ENCODE results near the gene DYNAP.

The DYNAP gene, protein sequence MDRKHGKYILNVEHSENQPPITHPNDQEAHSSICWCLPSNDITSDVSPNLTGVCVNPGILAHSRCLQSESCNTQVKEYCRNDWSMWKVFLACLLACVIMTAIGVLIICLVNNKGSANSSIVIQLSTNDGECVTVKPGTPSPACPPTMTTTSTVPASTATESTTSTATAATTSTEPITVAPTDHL

DNA sequence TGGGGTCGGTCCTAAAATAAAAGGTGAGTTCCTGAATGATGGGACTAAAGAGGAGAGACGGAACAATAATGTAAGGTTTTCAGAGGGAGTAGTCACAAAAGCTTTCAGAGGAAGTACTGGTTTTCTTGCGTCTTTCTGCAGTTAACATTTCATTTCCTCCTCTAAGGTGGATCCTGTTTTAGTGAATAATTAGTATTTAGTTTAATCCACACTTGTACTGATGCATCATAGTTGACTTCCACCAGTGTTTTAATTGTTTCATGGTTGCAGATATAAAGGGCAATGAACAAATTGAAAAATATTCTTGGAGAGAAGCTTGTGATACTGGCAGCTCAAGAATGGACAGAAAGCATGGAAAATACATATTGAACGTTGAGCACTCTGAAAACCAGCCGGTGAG, at the start of gene DYNAP:
Gene DYNAP, plus strand, starts transcription at position 301 of the 400 bp plus-strand sequence. Its CDS starts 38 bp downstream, at position 339.
- DNase-seq (ENCODE audit: low spot score): no peak

DNA sequence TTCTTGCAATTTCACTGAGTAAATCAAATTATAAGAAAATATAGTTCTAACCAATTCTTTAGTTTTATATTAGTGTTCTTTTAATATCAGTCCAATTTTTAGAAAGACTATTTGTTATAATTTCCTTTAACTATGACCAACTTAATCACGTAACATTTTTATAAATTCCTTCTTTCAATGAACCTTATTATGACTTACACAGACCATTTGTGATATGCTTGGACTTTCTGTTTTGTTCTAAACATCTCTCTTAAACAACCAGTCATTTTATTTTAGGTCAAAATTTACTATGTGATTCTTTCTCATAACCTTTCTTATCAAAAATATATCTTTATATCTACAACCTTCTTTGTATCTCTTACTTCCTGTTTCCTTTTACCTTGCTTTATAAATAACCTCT, 39.5 kb upstream of the DYNAP start:
- DNase-seq (ENCODE audit: low spot score): no peak

DNA sequence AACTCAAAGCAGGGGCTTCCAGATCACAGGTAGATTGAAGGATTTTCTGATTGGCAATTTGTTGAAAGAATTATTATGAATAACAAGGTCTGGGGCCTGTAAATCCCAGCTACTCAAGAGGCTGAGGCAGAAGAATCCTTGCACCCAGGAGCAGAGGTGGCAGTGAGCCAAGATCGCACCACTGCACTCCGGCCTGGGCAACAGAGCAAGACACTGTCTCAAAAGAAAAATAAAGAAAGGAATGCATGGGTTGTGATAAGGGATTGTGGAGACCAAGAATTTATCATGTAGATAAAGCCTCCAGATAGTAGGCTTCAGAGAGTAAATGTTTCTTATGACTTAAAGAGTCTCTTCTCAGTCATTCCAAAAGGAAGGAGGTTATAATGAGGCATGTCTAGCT, 35.8 kb upstream of the DYNAP start:
- DNase-seq (ENCODE audit: low spot score): no peak

DNA sequence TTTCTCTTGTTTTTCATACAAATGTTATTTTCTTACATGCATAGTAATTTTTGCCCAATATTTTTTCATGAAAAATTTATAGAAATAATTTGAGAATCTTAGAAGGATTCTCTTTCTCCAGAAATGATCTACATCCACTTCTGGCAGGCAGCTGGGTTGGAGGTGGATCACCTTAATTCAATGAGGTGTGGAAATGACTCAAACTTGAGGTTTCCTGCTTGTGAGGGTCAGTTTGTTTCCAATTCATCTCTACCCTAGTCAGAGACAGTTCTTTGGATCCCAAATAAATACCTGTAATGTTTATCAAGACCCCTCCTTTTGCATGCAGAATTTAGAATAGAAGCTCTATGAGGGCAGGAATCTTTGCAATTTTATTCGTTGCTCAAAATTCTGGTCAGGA, 35.0 kb upstream of the DYNAP start:
- no peak for DNase-seq (ENCODE audit: low spot score)

DNA sequence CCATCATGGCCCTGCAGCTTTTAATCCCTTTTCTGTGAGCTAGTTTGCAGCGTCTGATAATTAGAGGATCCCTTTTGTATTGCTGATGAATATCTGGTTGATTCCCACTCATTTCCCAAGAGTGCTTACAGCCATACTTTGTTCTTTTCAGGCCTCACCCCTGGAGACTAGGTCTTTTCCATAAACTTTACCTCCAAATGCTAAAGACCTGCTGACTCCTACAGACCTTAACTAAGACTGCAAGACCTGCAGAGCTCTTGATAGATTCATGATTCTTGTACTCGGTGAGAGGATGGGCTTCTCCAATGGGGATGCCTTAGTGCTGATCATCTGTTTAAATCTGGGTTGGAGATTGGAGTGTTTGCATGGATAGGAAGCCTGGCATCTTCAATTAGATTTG, 33.1 kb upstream of the DYNAP start:
- DNase-seq (ENCODE audit: low spot score): no peak

DNA sequence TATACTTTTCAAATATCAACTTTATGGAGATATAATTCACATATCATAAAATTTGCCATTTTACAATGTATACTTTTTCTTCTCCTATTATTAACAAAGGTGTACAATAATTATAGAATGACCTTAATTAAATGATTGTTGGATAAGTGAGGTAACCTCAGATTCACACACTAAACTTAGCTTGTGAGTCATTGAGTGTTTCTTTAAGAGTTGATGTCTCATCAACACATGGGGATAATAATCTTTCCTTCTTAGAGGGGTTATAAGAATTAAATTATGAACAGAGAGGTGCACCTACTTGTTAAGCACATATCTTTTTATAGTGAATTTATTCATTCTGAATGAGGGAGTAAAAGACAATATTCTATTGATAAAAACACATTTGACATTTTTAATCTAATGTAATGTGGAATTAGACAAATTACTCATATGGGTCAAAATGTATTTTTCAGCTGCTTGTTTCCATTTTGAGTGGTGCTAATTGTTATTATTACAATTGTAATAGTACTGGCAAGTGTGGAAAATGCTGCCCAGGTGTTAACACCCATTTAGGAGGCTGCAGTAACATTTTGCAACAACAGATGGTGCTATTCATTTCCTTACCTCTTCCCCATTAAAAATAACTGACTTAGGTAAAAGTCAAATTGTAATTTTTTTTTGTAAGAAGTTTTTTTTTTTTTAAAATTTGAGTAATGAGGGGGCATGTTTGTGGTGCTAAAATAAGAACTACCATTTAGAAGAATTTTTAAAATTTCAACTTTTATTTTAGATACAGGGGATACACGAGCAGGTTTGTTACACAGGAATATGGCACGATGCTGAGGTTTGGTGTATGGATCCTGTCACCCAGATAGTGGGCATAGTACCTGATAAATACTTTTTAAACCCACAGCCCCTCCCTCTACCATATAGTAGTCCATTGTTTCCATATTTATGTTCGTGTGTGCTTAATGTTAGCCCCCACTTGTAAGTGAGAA, 32.1 kb upstream of the DYNAP start:
- DNase-seq (ENCODE audit: low spot score): peak; percentile 29

DNA sequence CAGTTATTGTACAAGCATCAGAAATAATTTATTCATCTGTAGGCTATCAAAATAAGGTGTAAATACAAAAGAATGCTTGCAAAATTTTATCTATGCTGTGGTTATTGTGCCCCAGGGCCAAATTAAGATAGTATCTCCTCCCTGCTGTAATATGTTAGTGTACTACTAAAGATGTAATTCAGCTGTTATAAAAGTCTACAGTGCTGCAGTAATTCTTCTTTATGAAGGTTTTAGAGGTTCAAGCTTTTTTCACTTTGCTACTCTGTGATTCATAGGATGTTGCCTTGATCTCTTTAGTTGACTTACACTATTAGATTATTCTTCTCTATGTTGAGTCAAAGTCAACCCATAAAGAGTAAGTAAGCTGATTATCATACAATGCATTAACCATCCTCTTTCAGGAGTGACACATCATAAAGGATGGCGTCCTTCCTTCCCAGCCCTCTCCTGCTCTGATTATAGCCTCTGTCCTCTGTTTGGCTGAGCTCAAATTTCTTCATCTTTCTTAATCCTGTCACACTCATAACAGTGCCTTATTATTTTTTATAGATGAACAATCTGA, 29.3 kb upstream of the DYNAP start:
- DNase-seq (ENCODE audit: low spot score): no peak

DNA sequence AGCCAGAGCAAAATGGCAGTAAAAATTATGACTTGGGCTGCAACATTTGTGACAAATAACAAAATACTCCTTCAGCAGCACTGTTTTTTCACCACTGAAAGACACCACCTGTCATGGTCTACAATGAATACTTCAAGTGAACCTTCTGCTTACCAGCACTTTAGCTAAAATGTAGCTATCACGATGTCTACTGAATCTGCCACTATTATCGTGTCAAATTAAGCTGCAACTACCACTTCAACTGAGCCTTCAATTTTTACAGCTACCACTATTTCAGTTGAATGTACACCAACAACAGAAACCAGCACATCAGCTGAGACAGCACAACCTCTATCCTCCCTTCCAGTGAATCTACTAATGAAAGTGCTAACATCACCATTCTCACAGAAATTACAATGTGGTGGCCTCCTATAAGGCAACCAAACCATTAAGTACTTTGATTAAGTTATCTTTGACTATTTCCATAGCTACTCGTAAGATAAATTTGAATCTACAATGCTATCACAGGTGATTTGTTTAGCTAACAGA, 10.8 kb upstream of the DYNAP start:
- DNase-seq (ENCODE audit: low spot score): no peak

DNA sequence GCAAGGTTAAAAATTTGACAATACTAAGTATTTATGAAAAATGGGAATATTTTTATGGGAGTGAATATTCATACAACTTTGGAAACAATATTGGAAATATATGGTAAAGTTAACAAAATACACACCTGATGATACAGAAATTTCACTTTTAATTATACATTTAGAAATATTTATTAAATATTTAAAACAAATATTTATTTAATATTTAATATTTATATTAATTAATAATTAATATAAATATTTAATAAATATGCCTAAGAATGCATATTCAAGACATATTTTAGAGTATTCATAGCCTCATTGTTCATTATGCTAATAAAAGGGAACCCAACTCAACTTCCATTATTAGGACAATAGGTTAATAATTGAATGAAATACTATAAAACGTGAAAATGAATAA, 7.0 kb upstream of the DYNAP start:
- DNase-seq (ENCODE audit: low spot score): no peak

DNA sequence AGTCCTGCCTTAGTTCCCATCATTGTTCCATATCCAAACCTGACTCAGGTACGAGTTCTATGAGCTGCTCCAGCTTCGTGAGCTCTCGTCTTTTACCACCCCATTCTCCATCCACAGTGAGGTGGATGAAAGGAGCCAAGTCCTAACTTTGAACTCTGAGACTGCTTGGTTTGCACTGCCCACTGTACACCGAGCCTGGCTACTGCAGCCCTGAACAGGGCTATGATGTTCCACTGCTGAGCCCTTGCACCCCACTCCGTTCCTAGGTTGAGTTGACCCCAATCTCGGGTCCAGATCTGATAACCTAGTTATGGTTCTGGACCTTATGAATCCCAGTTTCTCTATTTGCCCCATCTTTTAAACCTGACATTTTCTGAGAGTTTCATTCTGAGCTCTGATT, 5.3 kb upstream of the DYNAP start:
- no peak for DNase-seq (ENCODE audit: low spot score)

DNA sequence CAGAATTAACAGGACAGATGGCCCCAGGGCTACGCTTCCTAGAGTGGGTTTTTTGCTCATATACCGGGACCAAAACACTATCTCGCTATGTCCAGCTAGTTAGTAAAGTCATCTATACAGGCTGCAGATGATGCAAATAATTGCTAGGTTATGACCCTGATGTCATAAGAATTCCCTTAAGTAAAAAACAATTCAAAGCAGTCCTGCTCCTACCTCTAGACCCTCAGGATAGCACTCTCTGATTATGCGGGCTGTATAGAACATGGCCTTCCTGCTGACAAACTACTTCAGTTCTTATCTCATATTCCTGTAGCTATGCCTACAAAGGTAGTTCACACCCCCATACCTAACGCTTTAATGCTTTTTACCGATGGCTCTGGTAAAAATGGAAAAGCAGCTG, 13.2 kb downstream of the DYNAP start:
- DNase-seq (ENCODE audit: low spot score): no peak

DNA sequence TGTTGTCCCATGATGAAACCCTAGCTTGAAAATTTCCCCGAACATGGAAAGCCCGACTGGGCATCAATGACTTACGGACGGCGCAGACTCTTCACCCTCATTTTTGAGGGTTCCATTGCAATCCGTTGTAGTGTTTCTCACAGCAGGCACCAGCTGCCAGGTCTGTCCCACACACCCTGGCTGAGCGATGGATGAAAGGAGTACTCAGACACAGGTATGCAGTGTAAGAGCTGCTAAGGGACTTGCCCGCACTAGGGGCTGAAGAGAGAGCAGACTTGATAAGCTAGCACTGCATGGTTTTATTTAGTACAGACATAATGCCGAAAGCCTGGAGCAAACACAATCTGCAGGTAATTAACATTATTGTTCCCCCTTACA, 15.8 kb downstream of the DYNAP start:
- no peak for DNase-seq (ENCODE audit: low spot score)

DNA sequence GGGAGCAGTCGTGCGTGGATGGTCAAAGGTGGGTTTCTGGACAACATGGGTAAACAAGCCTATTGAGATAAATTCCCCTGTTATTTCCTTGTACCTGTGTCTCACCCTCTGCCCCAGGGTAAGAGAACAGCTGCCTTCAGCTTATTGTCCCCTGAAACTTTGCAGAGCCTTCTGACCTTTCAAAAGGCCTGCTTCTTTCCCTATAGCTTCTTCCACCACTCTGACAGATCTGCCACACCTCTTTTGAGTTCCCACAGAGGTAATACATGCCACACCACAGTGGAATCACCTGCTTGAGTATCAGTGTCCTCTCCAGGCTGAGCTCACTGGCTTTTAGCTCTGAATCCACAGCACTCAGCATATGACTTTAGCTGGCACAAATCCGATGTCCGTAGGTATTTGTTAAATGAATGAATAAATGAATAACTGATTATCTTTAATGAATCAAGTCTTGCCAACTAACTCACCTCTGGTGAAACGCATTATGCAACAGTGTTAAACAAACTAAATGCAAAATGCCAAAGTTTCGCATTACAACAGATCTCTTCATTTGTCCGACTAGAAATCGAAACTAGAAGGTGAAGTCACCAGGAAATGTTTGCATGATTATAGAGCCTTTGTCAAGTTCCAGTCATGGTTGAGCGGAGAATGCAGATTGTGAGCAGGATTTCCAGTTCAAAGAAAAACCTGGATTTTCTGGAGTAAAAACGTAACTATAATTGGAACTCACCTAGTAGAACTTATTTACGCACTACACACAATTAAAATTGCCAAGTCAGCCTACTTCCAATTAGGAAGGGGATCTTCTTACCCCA, 16.4 kb downstream of the DYNAP start:
- peak; percentile 64 for DNase-seq (ENCODE audit: low spot score)

DNA sequence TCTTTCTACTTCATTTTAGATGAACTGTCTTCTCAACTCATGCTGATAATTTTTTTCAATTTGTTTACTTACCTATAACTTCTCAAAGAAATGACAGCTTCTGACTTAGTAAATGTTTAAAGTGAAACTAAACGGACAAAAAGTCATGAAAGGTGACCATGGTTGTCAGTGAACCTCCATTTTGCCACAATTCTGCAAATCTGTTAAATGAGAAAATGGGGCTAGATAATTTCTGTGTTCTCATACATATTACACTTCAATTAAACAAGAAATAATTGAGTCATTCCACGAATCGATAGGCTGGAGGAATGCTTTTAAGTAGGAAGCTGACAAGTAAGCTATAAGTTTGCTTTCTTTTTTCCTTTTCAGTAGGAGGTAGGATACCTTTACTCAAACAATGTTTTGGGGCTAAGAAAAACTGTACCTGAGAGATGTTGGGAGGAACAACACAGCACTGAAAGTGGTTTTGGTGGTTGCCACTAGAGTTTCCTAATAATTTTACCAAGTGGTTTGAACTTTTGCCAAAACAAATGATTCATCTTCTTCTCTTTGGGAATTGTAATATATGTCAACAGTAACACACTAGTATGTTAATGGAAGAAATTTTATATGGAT, 17.1 kb downstream of the DYNAP start:
- DNase-seq (ENCODE audit: low spot score): peak; percentile 53

DNA sequence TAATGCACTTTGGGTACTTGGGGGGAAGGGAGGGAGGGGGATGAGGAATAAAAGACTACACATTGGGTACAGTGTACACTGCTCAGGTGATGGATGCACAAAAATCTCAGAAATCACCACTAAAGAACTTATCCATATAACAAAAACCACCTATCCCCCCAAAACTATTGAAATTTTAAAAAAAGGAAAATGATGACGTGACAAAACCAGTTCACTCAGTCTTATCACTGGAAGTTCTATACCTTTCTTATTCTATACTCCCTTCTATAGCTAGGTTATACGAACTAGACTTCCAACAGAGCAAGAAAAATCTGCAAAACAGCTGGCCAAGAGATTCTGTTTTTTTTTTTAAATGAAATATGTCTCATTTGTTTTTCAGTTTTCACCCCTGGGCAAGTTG, 20.8 kb downstream of the DYNAP start:
- no peak for DNase-seq (ENCODE audit: low spot score)

DNA sequence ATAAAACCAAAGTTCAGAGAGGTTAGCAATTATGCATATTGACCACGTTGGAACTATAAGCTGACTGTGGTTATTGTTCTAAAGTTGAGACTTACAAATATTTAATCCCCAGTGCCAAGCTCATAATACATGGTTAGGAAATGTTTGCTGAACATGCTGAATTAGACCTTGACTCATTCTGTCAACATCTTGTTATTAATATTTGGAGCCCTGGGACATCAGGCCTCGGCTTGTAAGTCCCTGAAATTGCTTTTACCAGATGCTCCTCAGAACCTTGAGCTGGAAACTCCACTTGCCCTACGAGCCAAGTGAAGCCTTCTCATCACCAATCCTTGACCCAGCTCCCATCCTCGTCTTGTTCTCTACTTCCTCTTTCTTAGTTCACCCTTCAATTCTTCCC, 21.2 kb downstream of the DYNAP start:
- no peak for DNase-seq (ENCODE audit: low spot score)

DNA sequence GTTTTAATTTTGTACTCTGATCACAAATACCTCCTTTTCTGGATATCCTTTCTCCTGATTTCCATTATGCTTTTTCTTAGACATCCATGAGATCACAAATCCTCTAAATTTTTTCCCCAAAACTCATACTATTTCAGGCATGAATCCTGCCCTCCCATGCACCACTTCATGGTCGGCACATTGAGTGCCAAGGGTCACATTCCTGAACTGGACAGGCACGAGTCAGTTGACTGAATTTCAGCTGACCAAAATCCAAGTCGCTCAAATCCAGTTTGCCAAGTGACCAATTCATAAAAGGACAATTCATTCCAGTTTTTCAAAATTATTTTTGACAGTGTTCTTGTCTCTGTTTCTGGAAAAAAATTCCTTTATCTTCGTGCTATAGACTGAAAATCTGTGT, 22.1 kb downstream of the DYNAP start:
- no peak for DNase-seq (ENCODE audit: low spot score)

DNA sequence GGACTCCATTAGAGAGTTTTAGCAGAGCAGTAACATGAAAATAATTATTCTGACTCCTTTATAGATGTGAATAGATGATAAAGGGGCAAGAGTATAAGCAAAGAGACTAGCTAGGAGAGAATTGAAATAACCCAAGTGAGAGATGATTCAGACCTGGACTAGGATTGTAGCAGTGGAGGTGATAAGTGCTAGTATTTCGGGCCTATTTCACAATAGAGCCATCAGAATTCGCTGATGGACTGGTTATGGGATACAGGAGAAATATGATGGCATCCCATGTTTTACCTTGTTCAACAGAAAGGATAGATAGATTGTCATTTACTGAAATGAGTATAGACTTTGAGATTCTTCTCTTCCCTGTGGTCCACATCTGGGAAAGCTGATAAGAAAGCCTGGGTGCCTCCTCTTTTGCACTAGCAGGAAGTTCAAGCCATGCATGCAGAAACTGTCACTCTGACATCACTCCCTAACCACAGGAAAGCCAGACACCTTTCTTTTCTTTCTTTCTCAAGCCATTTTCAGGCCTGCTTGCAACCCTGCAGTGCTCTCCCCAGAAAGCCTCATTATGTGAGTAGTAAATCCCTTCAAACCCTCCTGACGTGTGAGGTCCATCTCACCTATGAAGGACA, 25.3 kb downstream of the DYNAP start:
- DNase-seq (ENCODE audit: low spot score): no peak

DNA sequence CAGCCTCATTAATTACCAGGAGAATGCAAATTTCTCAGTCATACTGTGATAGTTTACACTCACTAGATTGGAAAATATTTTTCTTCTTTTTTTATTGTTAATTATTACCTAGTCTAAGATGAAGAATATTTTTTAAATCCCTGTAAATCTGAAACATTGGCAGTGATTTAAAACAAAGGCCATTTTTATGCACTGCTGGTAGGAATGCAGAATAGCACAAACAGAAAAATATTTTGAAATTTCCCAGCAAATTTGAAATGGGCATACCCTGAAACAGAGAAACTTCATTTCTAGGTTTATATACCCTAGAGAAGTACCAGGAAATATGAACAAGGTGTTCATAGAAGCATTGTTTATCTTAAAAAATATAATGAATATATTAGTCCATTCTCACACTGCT, 31.0 kb downstream of the DYNAP start:
- DNase-seq (ENCODE audit: low spot score): no peak

DNA sequence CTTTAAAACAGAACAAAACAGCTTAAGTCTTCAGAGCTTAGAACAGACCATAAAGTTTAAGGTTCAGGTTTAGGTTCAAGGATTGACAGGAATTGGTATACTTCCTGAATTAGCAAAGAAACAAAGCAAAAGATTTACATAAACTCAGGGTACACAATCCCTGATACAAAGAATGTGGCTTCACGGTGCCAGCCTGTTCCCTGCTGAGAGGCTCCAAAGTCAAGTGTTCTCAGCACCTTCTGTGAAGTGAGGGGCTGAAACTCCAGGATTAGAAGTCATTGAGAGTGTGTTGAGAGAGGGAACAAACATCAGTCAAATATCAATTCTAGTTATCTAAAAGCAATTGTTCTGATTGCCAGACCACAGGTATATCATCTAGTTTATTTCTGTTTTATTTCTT, 35.7 kb downstream of the DYNAP start:
- DNase-seq (ENCODE audit: low spot score): no peak

DNA sequence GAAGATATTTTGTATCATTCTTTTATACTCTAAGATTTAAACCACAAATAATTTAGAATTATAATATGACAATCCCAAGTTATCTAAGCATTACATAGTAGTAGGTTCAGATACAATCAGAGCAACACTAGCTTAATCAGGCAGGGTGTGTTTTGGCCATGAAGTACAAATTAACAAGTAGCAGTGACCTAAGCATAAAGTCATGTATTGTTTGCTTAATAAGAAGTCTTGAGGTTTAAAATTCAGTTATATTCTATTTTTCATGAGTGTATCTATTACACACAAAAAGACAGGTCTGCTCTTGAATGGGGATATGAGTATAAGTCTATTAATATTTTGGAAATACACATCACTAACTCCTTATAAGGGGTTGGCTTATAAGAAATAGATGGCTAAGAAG, 39.9 kb downstream of the DYNAP start:
- DNase-seq (ENCODE audit: low spot score): no peak
